PC-9 (cell line): ENCODE measurements around the gene KCTD14. TPM values are rescaled to one million over a fixed set of nuclear protein-coding genes. Genes with fewer than 3 reads are reported as not detected.

Experiments
- BruUV-seq: library from RNA; stranded (reverse); fragments of 400-500 nt; replicated peaks from 2 replicates; lab custom pipeline; 2021; lab: Mats Ljungman, UMichigan
- CTCF ChIA-PET: fragments of 300-600 bp; sonication (Branson Sonifier 250); formaldehyde crosslinking; loops from one replicate; lab custom pipeline; 2022; ENCODE audit warnings: antibody characterized with exemption; lab: Charles Lee
- POLR2A ChIA-PET: fragments of 300-600 bp; sonication (Branson Sonifier 250); formaldehyde crosslinking; loops from one replicate; lab custom pipeline; 2022; ENCODE audit warnings: antibody characterized with exemption; ENCODE audit not compliant: unreplicated experiment; lab: Charles Lee
- DNase-seq, 2 experiments: peaks; one replicate each; pipeline versions ENCODE4 v3.0.0 to v3.0.0-alpha.2; 2015 to 2022; ENCODE audit warnings: mixed read lengths in 1 of 2
- H2AFZ ChIP-seq: fragments of 200-600 bp; sonication (generic); 2 replicates; pipeline ENCODE4 v1.8.1; 2017; ENCODE audit warnings: antibody characterized with exemption
- H3F3A ChIP-seq: fragments of 200-600 bp; sonication (generic); 2 replicates; pipeline ENCODE4 v1.8.1; 2017; ENCODE audit warnings: antibody characterized with exemption, mild to moderate bottlenecking, low read depth; ENCODE audit not compliant: insufficient read depth
- H3K27ac ChIP-seq: fragments of 200-600 bp; sonication (generic); 2 replicates; pipeline ENCODE4 v1.6.1; 2016; ENCODE audit warnings: mixed run types
- H3K27me3 ChIP-seq: fragments of 200-600 bp; sonication (generic); 2 replicates; pipeline ENCODE4 v1.6.1; 2016; ENCODE audit warnings: low read depth, mixed run types; ENCODE audit not compliant: insufficient read depth
- H3K36me3 ChIP-seq: fragments of 200-600 bp; sonication (generic); 2 replicates; pipeline ENCODE4 v1.6.1; 2016; ENCODE audit warnings: low read depth, mixed run types
- H3K4me1 ChIP-seq: fragments of 200-600 bp; sonication (generic); replicated peaks from 2 replicates; pipeline ENCODE4 v1.6.1; 2016; ENCODE audit warnings: mixed run types; ENCODE audit not compliant: insufficient read depth
- H3K4me2 ChIP-seq: fragments of 200-600 bp; sonication (generic); 2 replicates; pipeline ENCODE4 v1.6.1; 2017; ENCODE audit warnings: mixed run types
- H3K4me3 ChIP-seq: fragments of 200-600 bp; sonication (generic); 2 replicates; pipeline ENCODE4 v1.6.1; 2016; ENCODE audit warnings: mixed run types
- H3K79me2 ChIP-seq: fragments of 200-600 bp; sonication (generic); 2 replicates; pipeline ENCODE4 v1.6.1; 2017; ENCODE audit warnings: low read depth, mixed run types
- H3K9me2 ChIP-seq: fragments of 200-600 bp; sonication (generic); 2 replicates; pipeline ENCODE4 v1.8.1; 2017; ENCODE audit warnings: mild to moderate bottlenecking; ENCODE audit not compliant: insufficient read depth
- H3K9me3 ChIP-seq: fragments of 200-600 bp; sonication (generic); 2 replicates; pipeline ENCODE4 v1.8.1; 2016; ENCODE audit warnings: low read depth; ENCODE audit not compliant: insufficient read depth
- H4K20me1 ChIP-seq: fragments of 200-600 bp; sonication (generic); 2 replicates; pipeline ENCODE4 v1.8.1; 2017; ENCODE audit not compliant: insufficient read depth
- CTCF ChIP-seq: fragments of 200-600 bp; sonication (generic); conservative IDR thresholded peaks from 2 replicates; pipeline ENCODE4 v1.6.1; 2017; ENCODE audit warnings: mixed run types, antibody characterized with exemption, mild to moderate bottlenecking, moderate library complexity
- EZH2 ChIP-seq: fragments of 200-600 bp; sonication (generic); IDR thresholded peaks from 2 replicates; pipeline ENCODE4 v1.8.0; 2017; ENCODE audit warnings: antibody characterized with exemption, low read depth
- intact Hi-C: fragments of 100-400 bp; cut with micrococcal nuclease; formaldehyde crosslinking; loops from one replicate; pipeline ENCODE4 v1.10.0; 2022; ENCODE audit not compliant: unreplicated experiment
- total RNA-seq: library from RNA; stranded (reverse); gene quantifications from 2 replicates; pipeline ENCODE4 v1.2.3, GENCODE V29; 2021

KCTD14 gene
- total RNA-seq, 1 experiment from 2014 or later: 21.3 TPM

- H3K27me3 ChIP-seq: no peaks in the 10 kb centered on the region
- H3K27ac ChIP-seq: no peak overlapping the region
- H3K9me2 ChIP-seq: no peaks in the 10 kb centered on the region
- no peak overlapping the region for H2AFZ ChIP-seq
- no peak overlapping the region for H3K4me2 ChIP-seq
- H3K4me1 ChIP-seq: no peaks in the 10 kb centered on the region
- POLR2A ChIA-PET: interaction anchor here (0.6 kb wide), 1 partner anchor 68 kb away, joined by 6 read pairs; no protein-coding TSS in a partner anchor
- BruUV-seq: no TSS peak
- intact Hi-C loops: no loop called here
- no peak overlapping the region for H3K4me3 ChIP-seq
- CTCF ChIA-PET: interaction anchor here (0.5 kb wide), 1 partner anchor 42 kb away, joined by 3 read pairs; no protein-coding TSS in a partner anchor
- H3F3A ChIP-seq: no peaks in the 10 kb centered on the region
- no peaks in the 10 kb centered on the region for H3K79me2 ChIP-seq
- H4K20me1 ChIP-seq: no peaks in the 10 kb centered on the region
- DNase-seq: no peak
- peaks cover 4% of the 10 kb centered on the region; the same call in 1 of the 2 replicates for H3K36me3 ChIP-seq
- H3K9me3 ChIP-seq: no peaks in the 10 kb centered on the region
- TF ChIP-seq CTCF (no peak), EZH2 (no peak)
These were observed 39.6 kb upstream of the KCTD14 start for GRCh38 chr11:78062671-78063070.

GRCh38 chr11:78061921-78062311 lies 38.8 kb upstream of the KCTD14 start:
- no peaks in the 10 kb centered on the region for H3K9me3 ChIP-seq
- no peaks in the 10 kb centered on the region for H3F3A ChIP-seq
- CTCF ChIA-PET: no interaction called here
- POLR2A ChIA-PET: no interaction called here
- no peaks in the 10 kb centered on the region for H3K36me3 ChIP-seq
- DNase-seq: no peak
- H2AFZ ChIP-seq: no peak overlapping the region
- H3K27me3 ChIP-seq: no peaks in the 10 kb centered on the region
- H3K4me2 ChIP-seq: no peak overlapping the region
- no peaks in the 10 kb centered on the region for H3K79me2 ChIP-seq
- H3K4me3 ChIP-seq: no peak overlapping the region
- H4K20me1 ChIP-seq: no peaks in the 10 kb centered on the region
- H3K9me2 ChIP-seq: no peaks in the 10 kb centered on the region
- BruUV-seq: no TSS peak
- no peaks in the 10 kb centered on the region for H3K4me1 ChIP-seq
- no peak overlapping the region for H3K27ac ChIP-seq
- TF ChIP-seq EZH2 (no peak), CTCF (no peak)
- intact Hi-C loops: no loop called here

- TF ChIP-seq EZH2: no peak
- no peak for TF ChIP-seq CTCF
- Histone ChIP-seq H4K20me1 (no peaks in the 10 kb centered on the region), H3K9me3 (no peaks in the 10 kb centered on the region), H3K4me3 (no peak overlapping the region), H3K9me2 (no peaks in the 10 kb centered on the region), H3K4me1 (no peaks in the 10 kb centered on the region), H3K4me2 (no peak overlapping the region), H2AFZ (no peak overlapping the region), H3K79me2 (no peaks in the 10 kb centered on the region), H3K27me3 (no peaks in the 10 kb centered on the region), H3K27ac (no peak overlapping the region), H3K36me3 (no peaks in the 10 kb centered on the region), H3F3A (no peaks in the 10 kb centered on the region)
- BruUV-seq: no TSS peak
- intact Hi-C loops: no loop called here
- POLR2A ChIA-PET: no interaction called here
- CTCF ChIA-PET: interaction anchor here (0.6 kb wide), 1 partner anchor 305 kb away, joined by 13 read pairs; no protein-coding TSS in a partner anchor
- no peak for DNase-seq
These were observed 38.2 kb upstream of the KCTD14 start for GRCh38 chr11:78061088-78061920.
